ENCODE data around the gene TMEM59. TPM values are rescaled to one million over a fixed set of nuclear protein-coding genes. Genes with fewer than 3 reads are reported as not detected.
A peak's percentile ranks its signal among the peaks of the same experiment; 100 is the strongest.

The TMEM59 gene
- total RNA-seq, 1 experiment from 2014 or later, result 174 TPM

- H3K27me3 ChIP-seq (ENCODE audit: control insufficient read depth, insufficient read depth, low read length), result no peaks in the 10 kb centered on the region
- H3K36me3 ChIP-seq (ENCODE audit: control insufficient read depth, insufficient read depth, low read length), result no peaks in the 10 kb centered on the region; the same call in 1 of the 2 replicates
- ATAC-seq, result peak; percentile 11
- no peak for DNase-seq (ENCODE audit: low read depth, low spot score)
- H3K4me3 ChIP-seq (ENCODE audit: low read depth in 2 of 2, low read length in 2 of 2), result peak overlapping the region; percentile 90 to 96
- in situ Hi-C loops (cut with HindIII; ENCODE audit: low pct_unique_long_range_greater_than_20kb, low sequenced_read_pairs), result no loop called here
- peak overlapping the region; percentile 92 for H3K27ac ChIP-seq (ENCODE audit: low read length)
- no TSS peak for BruUV-seq (replicated peaks)
- CTCF ChIA-PET, result no interaction called here
- H3K4me1 ChIP-seq (ENCODE audit: control insufficient read depth, insufficient read depth, low read length), result peaks cover 13% of the 10 kb centered on the region
- POLR2A ChIA-PET, result no interaction called here
- TF ChIP-seq TCF7L2 (IDR thresholded peaks at IDR 0.05; ENCODE audit: low read depth, low read length), result no peak
- no peak for TF ChIP-seq POLR2AphosphoS5 (IDR thresholded peaks at IDR 0.05; ENCODE audit: low read depth, low read length)
- TF ChIP-seq CTCF (IDR thresholded peaks at IDR 0.05), result no peak
- TF ChIP-seq, protein P1, sequence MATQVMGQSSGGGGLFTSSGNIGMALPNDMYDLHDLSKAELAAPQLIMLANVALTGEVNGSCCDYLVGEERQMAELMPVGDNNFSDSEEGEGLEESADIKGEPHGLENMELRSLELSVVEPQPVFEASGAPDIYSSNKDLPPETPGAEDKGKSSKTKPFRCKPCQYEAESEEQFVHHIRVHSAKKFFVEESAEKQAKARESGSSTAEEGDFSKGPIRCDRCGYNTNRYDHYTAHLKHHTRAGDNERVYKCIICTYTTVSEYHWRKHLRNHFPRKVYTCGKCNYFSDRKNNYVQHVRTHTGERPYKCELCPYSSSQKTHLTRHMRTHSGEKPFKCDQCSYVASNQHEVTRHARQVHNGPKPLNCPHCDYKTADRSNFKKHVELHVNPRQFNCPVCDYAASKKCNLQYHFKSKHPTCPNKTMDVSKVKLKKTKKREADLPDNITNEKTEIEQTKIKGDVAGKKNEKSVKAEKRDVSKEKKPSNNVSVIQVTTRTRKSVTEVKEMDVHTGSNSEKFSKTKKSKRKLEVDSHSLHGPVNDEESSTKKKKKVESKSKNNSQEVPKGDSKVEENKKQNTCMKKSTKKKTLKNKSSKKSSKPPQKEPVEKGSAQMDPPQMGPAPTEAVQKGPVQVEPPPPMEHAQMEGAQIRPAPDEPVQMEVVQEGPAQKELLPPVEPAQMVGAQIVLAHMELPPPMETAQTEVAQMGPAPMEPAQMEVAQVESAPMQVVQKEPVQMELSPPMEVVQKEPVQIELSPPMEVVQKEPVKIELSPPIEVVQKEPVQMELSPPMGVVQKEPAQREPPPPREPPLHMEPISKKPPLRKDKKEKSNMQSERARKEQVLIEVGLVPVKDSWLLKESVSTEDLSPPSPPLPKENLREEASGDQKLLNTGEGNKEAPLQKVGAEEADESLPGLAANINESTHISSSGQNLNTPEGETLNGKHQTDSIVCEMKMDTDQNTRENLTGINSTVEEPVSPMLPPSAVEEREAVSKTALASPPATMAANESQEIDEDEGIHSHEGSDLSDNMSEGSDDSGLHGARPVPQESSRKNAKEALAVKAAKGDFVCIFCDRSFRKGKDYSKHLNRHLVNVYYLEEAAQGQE (IDR thresholded peaks at IDR 0.05; ENCODE audit: insufficient read depth in 1 of 2, low read depth in 2 of 2, low read length in 1 of 2), result no peak
- no peak for TF ChIP-seq SIN3A (IDR thresholded peaks at IDR 0.05; ENCODE audit: borderline replicate concordance, insufficient read depth, low read depth, low read length)
- intact Hi-C loops (cut with micrococcal nuclease; ENCODE audit: unreplicated experiment), result no loop called here
- H3K9me3 ChIP-seq (ENCODE audit: control insufficient read depth, insufficient read depth, low read depth, low read length), result no peaks in the 10 kb centered on the region
These were observed 887 bp upstream of the TMEM59 start for GRCh38 chr1:54053745-54054437.

- Histone ChIP-seq H3K36me3 (ENCODE audit: control insufficient read depth, insufficient read depth, low read length) (no peaks in the 10 kb centered on the region; the same call in 1 of the 2 replicates), H3K9me3 (ENCODE audit: control insufficient read depth, insufficient read depth, low read depth, low read length) (no peaks in the 10 kb centered on the region), H3K4me1 (ENCODE audit: control insufficient read depth, insufficient read depth, low read length) (peaks cover 22% of the 10 kb centered on the region), H3K27me3 (ENCODE audit: control insufficient read depth, insufficient read depth, low read length) (no peaks in the 10 kb centered on the region), H3K27ac (ENCODE audit: low read length) (peak overlapping the region; percentile 74), H3K4me3 (ENCODE audit: low read depth in 2 of 2, low read length in 2 of 2) (peak overlapping the region; percentile 90 to 96)
- ChIA-PET CTCF (interaction anchor here (0.6 kb wide), 2 partner anchors 17 to 192 kb away, joined by 3 to 9 read pairs; no protein-coding TSS in a partner anchor), POLR2A (no interaction called here)
- no peak for DNase-seq (ENCODE audit: low read depth, low spot score)
- no TSS peak for BruUV-seq (replicated peaks)
- intact Hi-C loops (cut with micrococcal nuclease; ENCODE audit: unreplicated experiment), result no loop called here
- in situ Hi-C loops (cut with HindIII; ENCODE audit: low pct_unique_long_range_greater_than_20kb, low sequenced_read_pairs), result no loop called here
- TF ChIP-seq SIN3A (IDR thresholded peaks at IDR 0.05; ENCODE audit: borderline replicate concordance, insufficient read depth, low read depth, low read length), result no peak
- peak; percentile 55 for ATAC-seq
These were observed 522 bp downstream of the TMEM59 start for GRCh38 chr1:54052431-54052933.

DNA sequence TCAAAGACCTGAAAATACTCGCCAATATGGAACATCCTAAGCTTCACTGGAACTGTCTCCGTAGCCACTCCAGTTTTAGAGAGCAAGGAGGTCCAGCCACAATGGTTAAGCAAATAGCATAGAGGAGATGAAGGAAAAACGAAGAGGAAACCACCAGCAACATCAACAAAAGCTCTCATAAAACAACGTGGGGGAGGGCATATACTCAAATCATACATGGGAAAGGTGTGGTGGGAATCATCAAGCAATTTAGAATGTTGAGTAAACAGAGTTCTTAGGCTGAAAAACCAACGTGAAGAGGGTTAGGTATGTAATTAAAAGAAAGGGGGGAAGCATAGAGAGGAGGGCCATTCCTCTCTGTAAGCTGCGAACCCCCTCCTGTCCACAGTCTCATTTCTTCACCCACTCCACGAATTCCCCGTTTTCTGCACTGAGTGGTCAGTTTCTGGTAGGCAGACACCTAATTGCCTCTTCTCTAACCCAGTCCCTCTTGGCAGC lies 1.0 kb downstream of the TMEM59 start:
- Histone ChIP-seq H3K4me3 (ENCODE audit: low read depth in 2 of 2, low read length in 2 of 2) (peak overlapping the region; percentile 90 to 96), H3K27me3 (ENCODE audit: control insufficient read depth, insufficient read depth, low read length) (no peaks in the 10 kb centered on the region), H3K36me3 (ENCODE audit: control insufficient read depth, insufficient read depth, low read length) (no peaks in the 10 kb centered on the region; the same call in 1 of the 2 replicates), H3K9me3 (ENCODE audit: control insufficient read depth, insufficient read depth, low read depth, low read length) (no peaks in the 10 kb centered on the region), H3K4me1 (ENCODE audit: control insufficient read depth, insufficient read depth, low read length) (peaks cover 27% of the 10 kb centered on the region), H3K27ac (ENCODE audit: low read length) (peak overlapping the region; percentile 74)
- DNase-seq (ENCODE audit: low read depth, low spot score) (no peak), ATAC-seq (no peak)
- intact Hi-C loops (cut with micrococcal nuclease; ENCODE audit: unreplicated experiment) (no loop called here), in situ Hi-C loops (cut with HindIII; ENCODE audit: low pct_unique_long_range_greater_than_20kb, low sequenced_read_pairs) (no loop called here)
- ChIA-PET CTCF (no interaction called here), POLR2A (no interaction called here)
- no peak for TF ChIP-seq POLR2AphosphoS5 (IDR thresholded peaks at IDR 0.05; ENCODE audit: low read depth, low read length)
- no peak for TF ChIP-seq TCF7L2 (IDR thresholded peaks at IDR 0.05; ENCODE audit: low read depth, low read length)
- TF ChIP-seq CTCF (IDR thresholded peaks at IDR 0.05), result no peak
- TF ChIP-seq, protein P1 (IDR thresholded peaks at IDR 0.05; ENCODE audit: insufficient read depth in 1 of 2, low read depth in 2 of 2, low read length in 1 of 2), result no peak
- TF ChIP-seq SIN3A (IDR thresholded peaks at IDR 0.05; ENCODE audit: borderline replicate concordance, insufficient read depth, low read depth, low read length), result no peak
- no TSS peak for BruUV-seq (replicated peaks)

All from Panc1 (cell line).